Measurements from ENCODE around the gene PPFIA1.

Gene PPFIA1

DNA sequence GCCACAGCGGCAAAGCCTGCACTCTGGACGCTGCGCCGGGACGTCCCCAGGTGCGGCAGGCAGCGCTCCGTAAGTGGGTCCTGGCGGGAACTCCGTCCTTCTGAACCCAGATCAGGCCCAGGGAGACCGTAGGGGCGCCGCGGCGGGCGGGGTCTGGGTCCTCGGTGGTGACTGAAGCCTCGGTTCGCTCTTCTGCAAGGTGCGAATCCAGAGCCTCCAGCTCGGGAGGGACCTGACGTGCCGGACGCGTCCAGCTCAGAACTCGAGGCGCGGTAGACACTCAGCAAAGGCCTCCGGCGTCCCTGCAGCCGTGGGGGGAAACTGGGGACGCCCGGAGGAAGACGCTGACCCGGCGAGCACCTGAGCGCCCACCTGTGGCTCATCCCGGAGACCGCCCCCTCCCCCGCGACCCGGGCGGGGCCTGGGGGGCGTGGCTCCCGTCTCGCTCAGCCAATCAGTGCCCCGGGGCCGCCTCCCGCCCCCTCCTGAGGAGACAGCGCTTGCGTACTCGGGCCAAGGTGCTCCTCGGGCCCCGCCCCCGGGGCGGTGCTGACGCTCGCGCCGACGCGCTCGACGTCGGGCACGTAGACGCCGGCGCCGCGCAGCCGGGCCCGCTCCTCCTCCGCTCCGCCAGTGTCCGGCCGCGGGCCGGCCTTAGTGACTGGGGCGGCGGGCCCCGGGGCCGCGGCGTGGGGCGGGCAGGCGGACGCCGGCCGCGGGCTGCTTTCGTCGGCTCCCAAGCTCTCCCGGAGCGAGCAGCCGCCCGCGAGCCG, at the start of gene PPFIA1:
Gene PPFIA1 (plus strand): TSS at position 587 of the 773 bp plus-strand sequence. CDS start 1,483 bp downstream, outside the sequence.
- in situ Hi-C loops (cut with MboI; ENCODE audit: low sequenced_read_pairs), result no loop called here

DNA sequence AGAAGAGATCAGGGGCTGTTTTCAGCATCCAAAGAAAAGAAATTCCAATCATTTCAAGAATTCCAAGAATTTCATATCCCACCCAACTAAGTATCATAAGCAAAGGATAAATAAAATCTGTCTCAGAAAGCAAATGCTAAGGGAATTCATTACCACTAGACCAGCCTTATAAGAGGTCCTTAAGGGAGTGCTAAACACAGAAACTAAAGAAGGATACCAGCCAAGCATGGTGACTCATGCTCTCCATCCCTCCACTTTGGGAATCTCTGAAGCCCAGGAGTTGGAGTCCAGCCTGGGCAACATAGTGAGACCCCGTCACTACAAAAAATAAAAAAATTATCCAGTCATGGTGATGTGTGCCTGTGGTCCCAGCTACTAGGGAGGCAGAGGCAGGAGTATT, 49.6 kb upstream of the PPFIA1 start:
- in situ Hi-C loops (cut with MboI; ENCODE audit: low sequenced_read_pairs), result no loop called here

DNA sequence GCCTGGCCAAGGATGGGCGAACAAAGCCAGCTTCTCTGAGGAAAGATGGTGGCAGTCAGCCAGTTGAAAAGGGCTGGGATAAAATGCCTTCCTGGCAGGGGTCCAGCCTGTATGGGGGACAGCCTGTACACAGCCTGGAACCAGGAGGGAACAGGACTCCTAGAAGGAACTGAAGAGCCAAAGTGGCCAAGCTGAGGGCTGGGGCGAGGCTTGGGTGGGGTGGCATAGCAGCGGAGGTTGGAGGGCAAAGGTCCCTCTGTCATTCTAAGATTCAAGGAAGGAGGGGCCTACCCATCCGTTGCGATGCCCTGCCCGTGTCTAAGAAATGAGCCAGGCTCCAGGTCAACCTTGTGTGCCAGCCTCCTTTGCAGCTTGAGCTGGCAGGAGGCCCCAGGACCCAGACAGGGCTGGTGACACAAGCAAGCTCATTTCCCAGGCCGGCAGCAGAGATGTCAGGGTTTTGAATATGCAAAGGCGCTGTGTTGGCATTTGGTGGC, 44.8 kb upstream of the PPFIA1 start:
- in situ Hi-C loops (cut with MboI; ENCODE audit: low sequenced_read_pairs), result no loop called here

DNA sequence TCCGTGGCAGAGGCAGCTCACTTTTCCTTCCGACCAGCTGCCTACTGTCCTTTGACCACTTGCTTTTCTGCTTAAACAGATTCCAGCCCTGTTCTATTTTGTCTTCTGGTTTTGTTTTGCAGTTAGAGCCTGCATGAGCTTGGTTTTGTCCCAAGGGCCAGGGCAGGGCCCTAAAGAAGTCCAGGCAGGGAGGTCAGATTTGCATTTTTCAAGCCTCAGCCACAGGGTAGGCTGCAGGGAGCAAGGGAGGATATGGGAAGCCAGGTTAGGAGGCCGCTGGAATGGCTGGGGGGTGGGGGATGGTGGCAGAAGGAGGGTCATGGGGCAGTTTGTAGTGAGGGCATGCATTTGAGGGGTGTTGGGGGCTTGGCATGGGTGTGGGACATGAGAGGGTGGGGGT, 44.3 kb upstream of the PPFIA1 start:
- in situ Hi-C loops (cut with MboI; ENCODE audit: low sequenced_read_pairs), result no loop called here

DNA sequence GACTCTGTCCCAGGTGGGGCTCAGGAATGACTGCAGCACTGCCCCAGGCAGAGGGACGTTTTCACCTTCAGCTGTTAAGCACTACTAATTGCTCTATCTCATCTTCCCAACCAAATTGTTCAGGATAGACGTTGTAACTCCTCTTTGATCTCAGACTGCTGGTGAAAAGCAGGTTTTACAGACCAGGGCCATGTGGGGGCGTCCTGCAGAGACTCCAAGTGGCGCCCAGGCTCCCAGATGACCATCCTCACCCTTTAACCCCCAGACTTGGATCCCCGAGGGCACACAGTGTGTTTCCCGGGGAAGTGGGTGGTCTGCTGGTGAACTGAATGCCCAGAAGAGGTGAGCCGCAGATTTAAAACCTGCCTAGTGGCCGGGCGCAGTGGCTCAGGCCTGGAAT, 43.5 kb upstream of the PPFIA1 start:
- in situ Hi-C loops (cut with MboI; ENCODE audit: low sequenced_read_pairs), result no loop called here

DNA sequence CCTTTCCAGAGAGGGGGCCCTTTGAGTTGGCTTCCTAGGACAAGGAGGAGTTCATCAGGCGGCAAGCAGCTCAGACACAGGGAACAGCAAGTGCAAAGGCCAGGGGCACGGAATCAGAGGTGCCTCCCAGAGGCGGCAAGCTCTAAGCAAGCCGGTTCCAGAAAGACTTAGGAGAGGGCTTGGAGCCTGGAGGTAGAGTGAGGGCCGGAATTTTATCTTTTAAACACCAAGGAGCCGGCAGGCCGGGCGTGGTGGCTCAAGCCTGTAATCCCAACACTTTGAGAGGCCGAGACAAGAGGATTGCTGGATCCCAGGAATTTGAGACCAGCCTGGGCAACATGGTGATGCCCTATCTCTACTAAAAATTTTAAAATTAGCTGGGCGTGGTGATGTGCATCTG, 40.8 kb upstream of the PPFIA1 start:
- in situ Hi-C loops (cut with MboI; ENCODE audit: low sequenced_read_pairs), result no loop called here

DNA sequence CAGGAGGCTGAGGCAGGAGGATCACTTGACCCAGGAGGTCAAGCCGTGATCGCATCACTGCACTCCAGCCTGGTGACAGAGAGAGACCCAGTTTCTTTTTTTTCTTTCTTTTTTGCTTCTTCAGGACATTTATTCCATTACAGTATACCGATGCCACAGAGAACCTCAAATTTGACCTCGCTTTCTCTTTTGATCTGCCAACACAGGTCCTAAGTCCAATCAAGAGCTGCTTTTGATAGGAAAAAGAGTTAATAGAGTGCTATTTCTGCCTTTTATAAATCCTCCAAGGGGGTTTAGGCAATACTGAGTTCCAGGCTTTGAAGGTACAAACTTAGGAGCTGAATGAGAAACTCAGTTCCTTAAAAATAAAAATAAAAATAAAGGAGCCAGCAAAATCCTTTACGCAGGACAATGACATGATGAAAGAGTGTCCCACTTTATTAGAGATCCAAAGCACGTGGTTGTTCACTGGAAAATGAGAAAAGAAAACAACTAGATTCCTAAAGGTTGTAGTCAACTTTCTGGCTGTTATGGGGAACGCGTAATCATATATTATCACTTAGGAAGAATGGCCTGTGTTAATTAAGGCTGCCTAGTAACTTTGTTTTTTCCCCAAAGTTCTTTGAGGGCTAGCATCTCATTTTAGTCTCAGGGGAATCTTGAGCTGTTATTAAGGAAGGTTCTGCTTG, 40.2 kb upstream of the PPFIA1 start:
- in situ Hi-C loops (cut with MboI; ENCODE audit: low sequenced_read_pairs), result no loop called here

DNA sequence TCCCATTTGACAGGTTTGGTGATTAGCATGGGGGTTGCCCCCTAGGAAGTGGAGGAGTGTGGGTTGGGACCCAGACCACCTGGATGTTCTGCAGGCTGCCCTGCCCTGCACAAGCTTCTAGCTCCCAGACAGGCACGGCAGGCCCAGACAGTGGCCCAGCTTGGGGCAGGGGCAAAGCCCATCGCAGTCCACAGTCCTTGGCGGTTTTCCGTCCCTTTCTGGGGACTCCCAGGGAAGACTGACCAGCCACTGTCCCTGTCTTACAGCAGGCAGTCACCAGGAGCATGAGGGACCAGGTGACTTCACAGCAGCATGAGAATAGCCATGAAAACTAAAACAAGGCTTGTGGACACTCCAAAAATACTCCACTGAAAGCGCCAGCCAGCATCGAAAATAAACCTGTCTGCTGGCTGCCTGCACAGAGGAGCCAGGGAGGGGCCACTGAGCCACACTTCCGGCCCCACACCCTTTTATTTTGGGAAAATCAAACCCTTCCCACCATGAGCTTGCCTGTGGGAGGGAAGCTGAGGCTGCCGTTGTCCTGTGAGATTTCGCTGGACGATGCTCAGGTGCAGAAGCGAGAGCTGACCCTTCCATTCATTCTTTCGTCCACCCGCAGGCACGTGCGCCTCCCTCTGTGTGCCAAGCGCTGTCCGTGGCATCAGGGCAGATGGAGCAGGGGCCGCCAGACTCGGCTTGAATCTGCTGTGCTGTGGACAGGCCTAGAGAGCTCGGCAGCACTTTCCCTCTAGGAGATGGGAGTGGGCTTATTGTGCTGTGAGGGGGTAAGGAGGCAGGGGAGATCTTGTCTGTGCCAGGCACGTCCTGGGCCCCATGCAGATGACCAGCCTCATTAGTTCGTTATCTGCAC, 39.4 kb upstream of the PPFIA1 start:
- in situ Hi-C loops (cut with MboI; ENCODE audit: low sequenced_read_pairs), result no loop called here

DNA sequence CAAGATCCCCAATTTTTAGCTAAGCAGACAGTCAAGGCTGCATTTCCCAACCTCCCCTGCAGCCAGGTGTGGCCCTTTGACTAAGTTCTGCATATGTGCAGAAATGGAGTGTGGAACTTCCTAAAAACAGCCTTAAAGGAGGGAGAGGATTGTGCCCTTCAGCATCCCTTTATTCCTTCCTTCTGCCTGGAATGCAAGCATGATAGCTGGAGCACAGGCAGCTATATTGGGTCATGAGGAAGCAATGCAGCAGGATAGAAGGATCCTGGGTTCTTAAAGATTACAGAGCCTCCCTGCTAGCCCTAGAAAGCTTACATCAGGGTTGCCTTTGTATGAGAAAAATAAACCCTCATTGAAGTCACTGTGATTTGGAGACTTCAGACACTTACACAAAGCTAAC, 37.5 kb upstream of the PPFIA1 start:
- in situ Hi-C loops (cut with MboI; ENCODE audit: low sequenced_read_pairs), result no loop called here

DNA sequence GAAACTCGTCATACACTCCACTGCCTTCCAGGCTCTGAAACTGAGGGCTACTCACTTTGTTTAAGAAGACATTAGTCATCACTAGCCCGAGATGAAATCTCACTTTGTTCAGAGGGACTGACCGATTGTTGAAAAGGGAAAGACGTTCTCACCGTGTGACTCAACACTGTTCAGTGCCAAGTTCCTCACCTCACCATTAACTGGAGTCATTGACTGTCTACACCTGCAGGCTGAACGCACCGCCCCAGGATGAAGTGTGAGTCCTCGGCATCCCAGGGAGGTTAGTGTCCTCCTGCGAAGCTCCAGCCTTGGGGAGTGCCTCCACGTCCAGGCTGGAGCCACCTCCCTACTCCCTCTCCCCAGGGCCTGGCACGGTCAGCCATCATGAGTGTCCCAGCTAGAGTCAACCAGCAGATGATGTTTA, 37.0 kb upstream of the PPFIA1 start:
- in situ Hi-C loops (cut with MboI; ENCODE audit: low sequenced_read_pairs), result no loop called here

DNA sequence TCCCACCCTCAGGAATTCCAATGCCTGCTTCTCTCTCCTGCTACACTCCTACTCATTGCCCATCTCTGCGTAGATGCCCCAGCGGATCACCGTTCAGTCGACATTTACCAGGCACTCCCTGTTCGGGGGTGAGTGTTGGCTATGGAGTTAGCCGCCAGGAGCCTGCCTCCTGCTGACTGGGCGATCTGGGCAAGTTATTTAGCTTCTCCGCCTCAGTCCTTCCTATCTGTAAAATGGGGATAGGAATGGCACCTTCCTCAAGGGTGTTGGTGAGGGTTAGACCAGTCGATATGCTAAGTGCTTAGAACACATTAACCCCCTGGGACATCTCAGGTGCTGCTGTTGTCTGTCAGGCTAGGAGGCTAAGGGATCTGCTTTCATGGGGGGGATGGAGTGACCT, 36.5 kb upstream of the PPFIA1 start:
- in situ Hi-C loops (cut with MboI; ENCODE audit: low sequenced_read_pairs), result no loop called here

DNA sequence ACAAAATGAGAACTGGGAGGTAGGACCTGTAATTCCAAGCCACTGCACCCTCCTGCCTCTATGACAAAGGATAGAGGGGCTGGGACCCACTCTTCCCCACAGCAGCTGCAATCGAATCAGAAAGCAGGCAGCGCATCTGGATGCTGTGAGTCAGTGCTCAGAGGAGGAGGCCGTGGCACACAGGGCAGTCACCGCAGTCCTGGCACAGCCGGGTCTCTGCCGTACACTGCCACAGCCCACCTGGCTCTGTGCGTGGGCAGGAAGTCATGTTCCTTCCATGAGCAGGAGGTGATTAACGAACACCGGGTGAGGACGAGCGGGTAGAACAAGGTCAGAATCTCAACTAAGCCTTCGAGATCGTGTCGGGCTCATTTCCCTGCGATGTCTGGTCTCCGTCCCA, 30.2 kb upstream of the PPFIA1 start:
- in situ Hi-C loops (cut with MboI; ENCODE audit: low sequenced_read_pairs), result no loop called here

DNA sequence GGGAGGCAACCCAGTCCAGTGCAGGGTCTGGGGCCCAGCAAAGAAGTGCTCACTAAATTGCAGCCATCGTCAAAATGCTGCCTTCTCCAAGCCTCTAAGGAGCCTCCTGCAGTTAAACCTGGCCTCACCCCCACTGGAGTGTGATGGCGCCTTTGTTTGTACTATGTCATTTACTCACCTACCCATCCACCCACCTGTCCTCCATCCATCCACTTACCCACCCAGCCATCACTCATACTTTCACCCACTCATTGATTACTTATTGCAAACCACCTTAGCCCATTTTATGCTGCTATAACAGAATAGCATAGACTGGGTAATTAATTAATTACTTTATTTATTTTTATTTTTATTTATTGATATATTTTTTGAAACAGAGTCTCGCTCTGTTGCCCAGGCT, 28.8 kb upstream of the PPFIA1 start:
- in situ Hi-C loops (cut with MboI; ENCODE audit: low sequenced_read_pairs), result no loop called here

DNA sequence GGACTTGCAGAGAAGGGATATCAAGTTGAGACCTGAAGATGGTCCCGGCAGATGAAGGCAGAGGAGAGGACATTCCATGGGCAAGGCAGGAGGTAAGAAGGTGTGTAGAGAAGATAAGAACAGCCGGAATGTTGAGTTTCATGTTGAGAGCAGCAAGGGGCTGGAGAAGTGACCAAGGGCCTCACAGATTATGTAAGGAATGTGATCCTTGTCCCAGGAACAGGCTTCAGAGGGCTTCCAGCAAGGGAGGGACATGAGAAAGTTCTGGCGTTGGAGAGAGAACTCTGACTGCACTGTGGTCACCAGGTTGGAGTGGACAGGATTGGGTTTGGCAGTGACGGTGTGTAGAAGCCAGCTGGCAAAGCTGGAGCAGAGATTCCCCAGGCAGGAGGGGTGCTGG, 27.6 kb upstream of the PPFIA1 start:
- in situ Hi-C loops (cut with MboI; ENCODE audit: low sequenced_read_pairs), result no loop called here

DNA sequence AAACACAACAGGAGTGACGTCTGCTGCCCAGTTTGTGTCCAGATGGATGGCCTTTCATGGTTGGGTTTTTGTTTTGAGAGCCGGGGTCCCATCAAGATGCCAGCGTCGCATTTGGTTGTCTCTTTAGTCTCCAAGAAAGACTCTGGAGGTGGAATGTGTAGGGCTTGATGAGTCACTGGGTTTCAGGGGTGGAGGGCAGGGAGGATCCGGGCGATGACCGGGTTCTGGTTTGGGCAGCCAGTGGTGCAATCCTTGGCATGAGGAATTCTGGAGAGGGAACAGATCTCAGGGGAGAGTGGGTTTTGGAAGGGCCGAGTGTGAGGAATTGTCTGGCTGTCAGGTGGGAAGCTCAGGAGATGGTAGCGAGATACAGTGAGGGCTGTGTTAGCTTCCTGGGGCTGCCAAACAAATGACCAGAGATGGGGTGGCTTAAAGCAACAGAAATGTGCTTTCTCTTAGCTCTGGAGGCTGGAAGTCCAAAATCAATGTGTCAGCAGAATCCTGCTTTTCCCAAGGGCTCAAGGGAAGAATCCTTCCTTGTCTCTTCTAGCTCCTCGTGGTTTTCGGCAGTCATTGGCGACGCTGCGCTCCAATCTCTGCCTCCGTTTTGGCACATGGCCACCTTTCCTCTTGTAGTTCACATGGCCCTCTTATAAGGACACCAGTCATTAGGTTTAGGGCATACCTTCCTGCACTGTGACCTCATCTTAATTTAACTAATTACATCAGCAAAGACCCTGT, 26.4 kb upstream of the PPFIA1 start:
- in situ Hi-C loops (cut with MboI; ENCODE audit: low sequenced_read_pairs), result no loop called here

DNA sequence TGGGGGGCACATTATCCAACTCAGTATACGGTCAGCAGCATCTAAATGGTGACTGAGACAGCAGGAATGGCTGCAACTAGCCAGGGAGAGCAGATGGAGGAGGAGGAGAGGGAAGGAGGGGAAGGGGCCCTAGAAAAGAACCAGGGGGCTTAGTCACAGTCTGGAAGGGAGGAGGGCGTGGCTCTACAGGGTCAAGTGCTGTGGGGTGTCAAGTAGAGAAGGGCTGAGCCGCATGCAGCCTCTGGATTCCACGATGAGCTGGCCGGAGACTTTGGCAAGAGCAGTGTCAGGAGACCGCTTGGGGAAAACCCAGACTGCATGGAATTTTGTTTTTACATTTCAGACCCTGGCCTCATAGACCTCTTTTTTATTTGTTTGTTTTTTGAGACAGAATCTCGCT, 25.8 kb upstream of the PPFIA1 start:
- in situ Hi-C loops (cut with MboI; ENCODE audit: low sequenced_read_pairs), result no loop called here

DNA sequence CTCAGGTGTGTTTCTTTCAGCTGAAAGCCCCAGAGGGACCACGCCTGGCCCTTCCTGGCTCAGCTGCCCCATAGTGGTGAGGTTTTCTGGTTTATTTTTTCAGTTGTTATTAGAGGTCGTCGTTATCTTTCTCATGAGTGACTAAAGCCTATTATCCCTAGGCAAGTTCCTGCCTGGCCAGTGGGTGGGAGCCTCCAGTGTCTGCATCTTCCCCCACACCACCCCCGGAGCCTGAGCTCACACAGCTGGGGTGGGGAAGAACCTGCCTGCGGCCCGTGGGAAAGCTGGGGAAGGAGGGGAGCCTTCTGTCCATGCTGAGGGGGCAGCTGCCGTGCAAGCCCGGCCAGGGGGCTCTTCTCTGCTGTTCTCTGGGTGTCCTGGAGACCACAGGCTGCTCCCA, 24.3 kb upstream of the PPFIA1 start:
- in situ Hi-C loops (cut with MboI; ENCODE audit: low sequenced_read_pairs), result no loop called here

DNA sequence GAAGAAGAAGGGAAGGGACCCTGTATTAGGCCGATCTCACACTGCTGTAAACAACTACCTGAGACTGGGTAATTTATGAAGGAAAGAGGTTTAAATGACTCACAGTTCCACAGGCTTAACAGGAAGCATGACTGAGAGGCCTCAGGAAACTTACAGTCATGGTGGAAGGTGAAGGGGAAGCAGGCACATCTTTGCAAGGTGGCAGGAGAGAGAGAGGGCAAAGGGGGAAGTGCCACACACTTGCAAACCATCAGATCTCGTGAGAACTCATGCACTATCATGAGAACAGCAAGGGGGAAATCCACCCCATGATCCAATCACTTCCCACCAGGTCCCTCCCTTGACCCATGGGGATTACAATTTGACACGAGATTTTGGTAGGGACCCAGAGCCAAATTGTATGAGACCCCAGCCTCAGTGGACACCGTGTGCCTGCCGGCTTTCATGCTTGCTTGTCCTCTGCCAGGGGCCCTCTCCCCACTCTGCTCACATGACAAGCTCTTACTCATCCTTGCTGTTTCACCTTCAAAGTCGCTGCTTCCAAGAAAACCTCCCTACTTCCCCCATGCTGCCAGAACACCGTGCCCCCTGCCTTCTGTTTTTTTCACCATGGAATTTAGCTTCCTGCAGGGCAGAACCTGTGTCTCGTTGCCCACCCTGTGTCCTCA, 23.3 kb upstream of the PPFIA1 start:
- in situ Hi-C loops (cut with MboI; ENCODE audit: low sequenced_read_pairs), result no loop called here

DNA sequence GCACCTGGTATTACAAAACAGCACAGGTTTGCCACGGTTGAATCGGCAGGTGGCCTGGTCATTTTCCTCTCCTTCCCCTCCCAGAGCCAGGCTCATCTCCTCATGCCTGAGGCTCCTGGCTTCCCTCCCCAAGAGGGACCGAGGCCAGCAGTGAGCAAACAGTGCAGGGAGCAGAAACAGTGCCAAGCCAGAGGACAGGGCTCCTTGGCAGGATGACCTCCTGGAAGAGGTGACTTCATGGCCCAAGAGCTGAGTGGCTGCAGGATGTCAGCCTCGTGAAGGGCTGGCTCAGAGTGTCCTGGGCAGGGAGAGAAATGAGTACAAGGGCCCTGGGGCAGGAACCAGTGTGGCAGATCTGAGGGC, 22.8 kb upstream of the PPFIA1 start:
- in situ Hi-C loops (cut with MboI; ENCODE audit: low sequenced_read_pairs), result no loop called here
